Measurements from ENCODE around the gene NPPA.
"Not testable (repeated sequence)": the region's sequence is repeated elsewhere in the genome, so short reads cannot be mapped to it uniquely, and the experiment has no call there.

Gene NPPA

DNA sequence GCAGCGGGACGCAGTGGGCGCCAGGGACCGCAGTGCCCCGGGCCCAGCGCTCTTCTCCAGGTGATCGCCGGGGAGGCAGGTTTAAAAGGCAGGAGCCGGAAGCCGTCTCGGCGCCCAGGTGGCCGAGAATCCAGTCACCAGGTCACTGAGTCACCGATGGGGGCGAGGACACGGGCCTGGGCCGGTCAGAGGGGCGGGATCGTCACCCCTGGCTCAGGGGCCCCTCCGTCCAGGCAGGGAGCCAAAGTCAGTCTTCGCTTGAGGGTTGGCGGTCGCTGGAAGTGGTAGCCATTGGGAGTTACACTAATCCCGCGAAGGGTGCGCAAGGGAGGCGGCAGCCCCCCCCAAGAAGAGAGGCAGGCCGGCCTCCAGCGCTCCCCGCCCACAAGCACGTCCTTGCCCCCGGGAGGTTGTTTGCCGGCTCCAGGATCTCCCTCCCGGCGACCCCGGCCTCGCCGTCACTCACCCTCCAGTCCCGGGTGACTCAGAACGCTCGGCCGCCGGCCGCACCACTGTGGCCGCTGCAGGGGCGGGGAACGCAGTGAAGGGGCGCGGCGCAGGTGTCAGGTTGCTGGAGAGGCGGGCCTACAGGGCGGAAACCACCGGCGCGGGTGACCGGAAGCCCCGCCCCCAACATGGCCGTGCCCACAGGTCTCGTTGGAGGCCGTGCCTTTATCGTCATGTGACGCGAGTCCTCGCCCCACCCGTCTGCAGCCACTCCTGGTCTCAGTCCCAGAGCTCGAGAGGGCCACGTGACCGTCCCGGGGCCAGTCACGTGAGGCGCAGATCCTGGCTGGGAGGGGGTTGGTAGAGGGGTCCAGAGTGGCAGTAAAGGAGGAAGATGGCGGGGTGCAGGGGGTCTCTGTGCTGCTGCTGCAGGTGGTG is 41.9 kb downstream of the NPPA start, which contains the start of the genes CLCN6 and MTHFR:
CLCN6 (plus strand) TSS at position 770 of the 885 bp plus-strand sequence; CDS start at position 842, 72 bp downstream.
MTHFR (minus strand) TSS at position 543 of the 885 bp plus-strand sequence. CDS start 2,848 bp downstream, outside the sequence.
- DNase-seq = peak; percentile 99

DNA sequence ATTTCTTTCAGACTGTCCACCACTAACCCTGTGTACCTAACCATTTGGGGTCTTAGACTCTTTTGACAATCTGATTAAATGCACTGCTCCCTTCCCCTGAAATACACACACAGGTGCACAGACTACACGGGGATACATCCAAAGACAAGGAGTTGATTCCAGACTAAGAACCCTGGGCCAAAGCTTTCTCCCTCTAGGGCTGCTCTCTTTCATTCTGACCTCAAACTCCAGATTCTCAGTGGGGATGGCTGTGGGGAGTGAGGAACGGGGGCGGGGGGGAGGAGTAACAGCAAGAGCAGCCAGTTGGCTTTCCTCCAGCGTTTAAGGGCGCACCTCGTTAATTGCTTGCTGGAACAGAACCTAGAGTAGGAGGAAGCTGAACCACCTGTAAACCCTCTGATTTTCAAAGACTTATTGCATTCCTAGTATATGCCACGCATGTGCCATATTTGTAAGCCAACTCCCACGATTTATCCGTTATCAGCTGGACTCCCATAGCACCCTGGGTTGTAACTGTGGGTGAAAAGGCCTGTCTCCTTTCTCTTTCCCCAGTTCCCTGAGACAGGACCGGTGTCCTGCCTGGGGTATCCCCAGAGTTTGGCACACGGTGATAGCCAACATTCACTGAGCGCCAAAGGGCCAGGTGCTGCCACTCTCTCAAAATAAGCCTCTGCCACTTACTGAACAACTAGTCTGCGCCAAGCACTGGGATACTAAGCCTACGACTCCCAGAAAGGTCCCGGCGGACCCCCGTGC is 42.7 kb downstream of the NPPA start:
- peak; percentile 33 for DNase-seq

DNA sequence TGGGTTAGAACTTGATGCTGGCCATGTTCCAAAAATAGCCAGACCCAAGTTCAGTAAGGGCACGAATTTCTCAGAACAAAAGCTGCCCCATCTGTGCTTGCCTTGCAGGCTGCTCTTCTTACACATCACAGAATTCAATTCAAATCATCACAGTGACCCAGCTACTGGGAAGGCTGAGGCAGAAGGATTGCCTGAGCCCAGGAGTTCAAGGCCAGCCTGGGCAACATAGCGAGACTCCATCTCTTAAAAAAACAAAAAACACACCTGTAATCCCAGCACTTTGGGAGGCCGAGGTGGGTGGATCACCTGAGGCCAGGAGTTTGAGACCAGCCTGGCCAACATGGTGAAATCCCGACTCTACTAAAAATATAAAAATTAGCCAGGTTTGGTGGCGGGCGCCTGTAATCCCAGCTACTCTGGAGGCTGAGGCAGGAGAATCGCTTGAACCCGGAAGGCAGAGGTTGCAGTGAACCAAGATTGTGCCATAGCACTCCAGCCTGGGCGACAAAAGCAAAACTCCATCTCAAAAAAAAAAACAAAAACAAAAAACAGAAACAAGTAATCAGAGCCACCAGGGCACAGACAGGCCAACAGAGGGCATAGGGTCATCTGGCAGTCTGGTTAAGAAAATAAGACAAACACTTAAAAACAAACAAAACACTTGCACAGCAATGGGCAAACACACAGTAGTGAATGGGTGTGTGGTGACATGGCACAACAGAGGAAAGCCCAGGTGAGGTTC is 43.5 kb downstream of the NPPA start:
- not testable (repeated sequence) for DNase-seq

DNA sequence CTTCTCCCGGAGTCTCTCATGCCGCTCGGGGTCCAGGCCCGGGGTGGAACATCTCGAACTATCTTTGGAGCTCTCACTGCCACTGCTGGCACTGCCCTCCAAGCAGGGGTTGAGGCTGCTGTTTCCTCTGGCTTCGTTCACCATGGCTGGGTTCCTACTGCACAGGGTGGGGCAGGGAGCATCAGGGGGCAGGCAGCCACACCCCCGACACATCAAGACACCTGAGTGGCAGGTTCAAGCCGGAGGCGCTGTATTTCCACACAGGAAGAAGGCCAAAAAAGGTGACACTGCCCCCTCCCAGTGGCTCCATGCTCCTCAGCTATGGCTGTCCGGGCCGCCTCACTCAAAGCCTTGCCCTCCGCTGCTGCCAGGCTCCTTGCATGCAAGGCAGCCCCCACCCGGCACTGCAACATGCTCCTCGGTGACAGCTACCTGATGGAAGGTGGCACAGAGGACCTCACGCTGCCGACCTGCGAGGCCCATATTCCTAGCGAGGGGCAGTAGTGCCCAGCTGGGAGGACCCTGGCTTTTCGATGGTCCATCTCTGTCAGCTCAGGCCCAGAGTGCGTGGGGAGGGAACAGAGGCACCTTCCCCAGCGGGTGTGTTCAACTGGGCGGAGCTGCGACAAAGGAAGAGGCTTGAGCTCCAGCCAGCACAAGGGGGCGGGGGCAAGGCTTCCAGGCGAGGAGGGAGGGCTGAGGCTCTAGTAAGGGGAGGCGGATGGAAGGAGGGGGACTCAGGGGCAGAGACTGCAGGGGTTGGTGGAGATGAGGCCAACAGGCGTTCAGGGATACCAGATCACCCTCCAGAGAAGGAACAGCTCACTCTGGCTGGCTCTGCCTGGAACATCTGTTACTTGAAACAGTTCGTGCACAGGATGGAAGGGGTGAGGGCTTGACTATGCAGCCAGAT is 44.4 kb downstream of the NPPA start:
- peak; percentile 93 for DNase-seq

DNA sequence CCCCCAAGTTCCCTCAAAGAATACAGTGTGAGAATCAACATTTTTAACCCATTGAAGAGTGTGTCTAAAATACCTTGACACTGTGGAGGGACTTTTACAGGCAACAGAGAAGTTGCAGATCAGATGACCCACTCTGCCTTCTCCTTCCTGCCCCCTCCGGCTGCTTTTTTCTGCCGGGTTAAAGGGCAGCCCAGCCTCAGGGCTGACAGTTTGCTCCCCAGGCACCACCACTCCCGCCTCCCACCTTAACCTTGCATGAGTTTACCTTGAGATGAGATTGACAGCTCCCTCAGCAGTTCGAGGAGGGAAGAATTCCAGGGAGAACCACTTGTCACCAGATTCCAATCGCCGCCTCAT is 45.0 kb downstream of the NPPA start:
- DNase-seq = no peak

DNA sequence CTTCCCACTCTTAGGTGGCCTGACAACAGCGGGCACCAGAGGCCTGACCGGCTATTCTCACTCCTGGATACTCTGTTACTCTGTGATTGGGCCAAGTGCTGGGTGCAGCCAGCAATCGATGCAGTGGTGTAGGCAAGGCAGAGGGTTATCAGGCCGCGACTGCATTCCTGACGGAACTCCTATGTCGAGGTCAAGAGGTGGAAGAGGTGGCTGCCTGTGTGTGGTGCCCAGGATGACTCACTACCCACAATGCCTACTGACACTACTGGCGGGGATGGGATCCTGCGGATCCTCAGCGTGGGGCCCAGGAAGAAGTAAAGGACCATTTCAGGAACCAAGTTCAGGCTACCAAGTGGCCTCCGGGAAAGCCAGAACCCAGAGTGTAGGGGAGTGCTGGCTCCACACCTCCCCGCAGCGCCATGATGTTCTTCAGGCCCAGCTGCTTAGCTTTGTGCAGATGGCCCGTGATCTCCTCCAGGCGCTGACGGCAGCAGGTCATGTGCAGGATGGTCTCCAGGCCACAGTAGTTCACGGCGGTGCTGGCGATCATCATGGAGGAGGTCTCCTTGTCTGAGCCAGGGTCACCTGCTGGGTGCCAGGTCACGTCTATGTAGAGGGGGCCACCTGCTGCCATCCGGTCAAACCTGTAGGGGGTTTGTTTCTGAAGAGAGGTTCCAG is 46.7 kb downstream of the NPPA start:
- no peak for DNase-seq

DNA sequence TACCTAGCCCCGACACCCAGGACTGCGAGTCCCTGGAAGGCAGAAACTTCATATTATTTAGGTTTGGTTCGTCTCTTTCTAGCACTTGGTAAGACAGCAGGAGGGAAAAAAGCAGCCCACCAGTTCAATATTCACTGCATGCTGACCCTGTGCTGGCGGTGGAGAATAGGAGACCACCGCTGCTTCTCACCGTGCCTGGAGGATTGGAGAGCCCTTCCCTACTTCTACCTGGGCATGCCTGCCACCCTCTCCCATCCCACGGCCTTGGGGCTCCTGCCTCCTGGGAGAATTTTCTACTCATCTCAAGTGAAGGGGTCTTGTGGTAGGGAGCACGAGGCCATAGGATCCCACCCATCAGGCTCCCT is 47.2 kb downstream of the NPPA start:
- DNase-seq = no peak

DNA sequence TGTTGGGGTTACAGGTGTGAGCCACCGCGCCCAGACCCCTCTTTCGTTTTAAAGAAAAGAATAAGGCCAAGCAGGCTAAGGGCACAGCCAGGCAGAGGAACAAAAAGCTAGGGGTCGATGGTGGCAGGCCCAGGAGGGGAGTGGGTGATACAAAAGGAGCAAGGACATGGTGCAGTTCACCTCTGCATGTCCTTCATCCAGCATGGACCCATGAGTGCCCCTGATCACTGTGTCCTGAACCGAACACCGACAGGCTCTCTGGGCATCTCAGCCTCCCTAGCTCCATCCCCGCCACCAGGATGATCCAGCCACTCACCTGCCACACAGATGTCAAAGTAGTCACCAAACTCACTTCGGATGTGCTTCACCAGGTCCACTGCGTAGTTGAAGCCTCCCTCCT is 47.7 kb downstream of the NPPA start:
- no peak for DNase-seq

DNA sequence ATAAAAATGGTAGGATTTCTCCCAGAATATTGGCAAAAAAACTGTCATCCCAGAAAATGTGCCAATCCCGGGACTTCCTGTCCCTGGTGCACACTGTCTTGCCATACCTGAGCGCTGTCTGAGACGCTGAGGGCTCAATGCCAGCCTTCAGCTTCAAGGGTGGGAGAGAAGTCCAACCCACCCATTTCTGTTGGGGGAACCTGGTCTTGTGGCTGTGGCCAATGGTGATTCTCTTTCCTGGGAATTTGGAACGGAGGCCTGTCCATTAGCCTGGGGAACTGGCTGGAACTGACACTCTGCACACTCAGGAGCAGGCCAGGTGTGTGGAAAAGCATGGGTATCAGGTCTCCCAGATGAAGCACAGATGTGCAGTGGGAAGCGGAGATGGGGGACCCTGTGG is 48.5 kb downstream of the NPPA start:
- no peak for DNase-seq

DNA sequence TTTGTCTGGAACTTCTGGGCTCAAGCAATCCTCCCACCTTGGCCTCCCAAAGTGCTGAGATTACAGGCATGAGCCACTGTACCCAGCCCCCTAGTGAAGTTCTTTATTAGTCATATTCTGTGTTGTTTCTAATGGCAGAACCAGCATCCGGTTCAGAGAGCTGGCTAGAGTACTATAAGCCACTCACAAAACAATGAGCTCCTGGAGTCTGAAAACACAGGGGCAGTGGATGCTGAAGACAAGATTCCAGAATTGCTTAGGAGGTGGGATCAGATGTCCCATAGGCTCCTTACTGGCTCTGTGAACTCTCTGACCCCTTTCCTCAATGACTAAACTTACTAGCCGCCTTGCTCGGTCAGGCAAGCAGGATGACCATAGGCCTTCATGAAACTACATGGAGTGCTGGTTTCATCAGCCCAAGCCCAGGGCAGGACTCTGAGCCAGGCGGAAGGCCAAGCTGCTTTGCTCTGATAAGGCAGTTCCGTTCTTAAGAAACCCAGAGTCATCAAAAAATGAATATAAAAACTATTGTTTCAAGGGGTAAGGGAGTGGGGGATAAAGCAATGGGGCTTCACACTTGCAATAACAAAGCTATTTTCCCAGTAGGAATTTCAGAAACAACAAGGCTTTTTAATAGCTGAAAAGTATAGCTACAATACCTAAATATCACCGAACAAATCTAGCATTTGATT is 49.9 kb downstream of the NPPA start:
- DNase-seq = no peak

DNA sequence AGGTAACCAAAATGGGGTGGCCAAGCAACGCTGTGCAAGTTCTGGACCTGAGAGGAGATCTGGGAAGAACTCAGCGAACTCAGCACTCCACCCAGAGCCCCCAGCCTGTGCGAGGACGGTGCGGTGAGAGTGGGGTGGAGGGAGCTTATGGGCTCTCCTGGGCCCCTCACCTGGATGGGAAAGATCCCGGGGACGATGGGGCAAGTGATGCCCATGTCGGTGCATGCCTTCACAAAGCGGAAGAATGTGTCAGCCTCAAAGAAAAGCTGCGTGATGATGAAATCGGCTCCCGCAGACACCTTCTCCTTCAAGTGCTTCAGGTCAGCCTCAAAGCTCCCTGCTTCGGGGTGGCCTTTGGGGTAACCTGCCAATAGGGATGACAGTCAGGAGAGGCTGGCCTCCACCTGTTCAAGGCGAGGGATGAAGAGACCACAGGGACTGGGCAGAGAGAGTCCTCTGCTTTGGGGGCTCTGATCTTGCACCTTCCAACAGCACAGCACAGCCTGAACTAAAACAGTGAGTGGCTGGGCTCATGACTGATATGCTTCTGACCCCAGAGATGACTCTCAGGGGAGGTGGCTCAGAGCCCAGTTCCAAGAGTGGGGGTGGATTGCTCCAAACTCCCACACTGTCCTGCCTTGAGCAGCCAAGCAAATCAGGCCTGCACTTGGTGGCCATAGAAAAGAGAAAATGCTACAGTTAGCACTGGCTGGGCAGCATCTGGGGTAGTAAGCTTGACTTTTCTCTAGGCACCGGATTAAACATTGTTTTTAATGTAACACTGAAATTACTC is 51.4 kb downstream of the NPPA start:
- no peak for DNase-seq

Data from fibroblast of skin of right quadriceps (primary cell).